Eye (tissue), 1 donor: ENCODE measurements around the gene SLC22A24.
A peak's percentile ranks its signal among the peaks of the same experiment; 100 is the strongest.
"Not testable (repeated sequence)": the region's sequence is repeated elsewhere in the genome, so short reads cannot be mapped to it uniquely, and the experiment has no call there.

ENCODE experiments used
- DNase-seq: peaks from one replicate; pipeline ENCODE4 v3.0.0-alpha.2; 2015

The SLC22A24 gene, protein sequence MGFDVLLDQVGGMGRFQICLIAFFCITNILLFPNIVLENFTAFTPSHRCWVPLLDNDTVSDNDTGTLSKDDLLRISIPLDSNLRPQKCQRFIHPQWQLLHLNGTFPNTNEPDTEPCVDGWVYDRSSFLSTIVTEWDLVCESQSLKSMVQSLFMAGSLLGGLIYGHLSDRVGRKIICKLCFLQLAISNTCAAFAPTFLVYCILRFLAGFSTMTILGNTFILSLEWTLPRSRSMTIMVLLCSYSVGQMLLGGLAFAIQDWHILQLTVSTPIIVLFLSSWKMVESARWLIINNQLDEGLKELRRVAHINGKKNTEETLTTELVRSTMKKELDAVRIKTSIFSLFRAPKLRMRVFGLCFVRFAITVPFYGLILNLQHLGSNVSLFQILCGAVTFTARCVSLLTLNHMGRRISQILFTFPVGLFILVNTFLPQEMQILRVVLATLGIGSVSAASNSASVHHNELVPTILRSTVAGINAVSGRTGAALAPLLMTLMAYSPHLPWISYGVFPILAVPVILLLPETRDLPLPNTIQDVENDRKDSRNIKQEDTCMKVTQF

DNA sequence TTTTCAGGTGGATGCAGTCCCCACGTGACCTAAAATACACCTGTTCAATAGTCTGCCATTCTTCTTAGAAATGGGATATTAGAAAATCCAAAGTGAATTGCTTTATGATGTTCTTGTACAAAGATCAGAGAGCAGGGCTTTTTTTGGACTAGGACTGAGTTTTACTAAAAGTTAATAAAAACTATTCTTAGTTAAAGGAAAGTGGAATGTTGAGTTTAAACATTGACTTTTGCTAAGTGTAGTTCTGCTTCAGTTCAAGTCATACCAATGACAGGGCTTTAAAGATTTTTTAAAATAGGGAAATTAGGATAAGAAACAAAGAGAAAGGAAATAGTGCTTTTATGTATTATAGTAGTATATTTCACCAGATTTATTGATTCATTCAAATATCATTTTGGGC is at the start of gene SLC22A24:
Gene SLC22A24 (minus strand): TSS at position 101 of the 400 bp plus-strand sequence. CDS start 442 bp downstream, outside the sequence.
- no peak for DNase-seq

DNA sequence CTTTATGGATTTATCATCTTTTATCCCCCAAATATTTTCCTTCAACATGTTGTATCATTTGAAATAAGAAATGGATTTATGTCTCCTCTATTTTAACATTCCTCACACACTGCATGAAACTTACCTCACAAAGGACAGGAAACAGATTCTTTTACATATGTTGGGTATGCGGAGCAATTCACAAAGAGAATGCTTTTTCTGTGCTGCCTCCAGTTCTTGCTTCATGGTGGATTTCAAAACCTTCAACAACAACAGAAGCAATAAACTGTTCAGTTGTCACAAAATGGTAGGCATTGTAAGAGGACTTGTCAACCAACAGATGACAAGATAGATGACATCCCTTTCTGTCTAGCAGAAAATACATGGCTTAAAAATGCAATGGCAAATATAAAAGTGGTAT is 36.5 kb upstream of the SLC22A24 start:
- DNase-seq = no peak

DNA sequence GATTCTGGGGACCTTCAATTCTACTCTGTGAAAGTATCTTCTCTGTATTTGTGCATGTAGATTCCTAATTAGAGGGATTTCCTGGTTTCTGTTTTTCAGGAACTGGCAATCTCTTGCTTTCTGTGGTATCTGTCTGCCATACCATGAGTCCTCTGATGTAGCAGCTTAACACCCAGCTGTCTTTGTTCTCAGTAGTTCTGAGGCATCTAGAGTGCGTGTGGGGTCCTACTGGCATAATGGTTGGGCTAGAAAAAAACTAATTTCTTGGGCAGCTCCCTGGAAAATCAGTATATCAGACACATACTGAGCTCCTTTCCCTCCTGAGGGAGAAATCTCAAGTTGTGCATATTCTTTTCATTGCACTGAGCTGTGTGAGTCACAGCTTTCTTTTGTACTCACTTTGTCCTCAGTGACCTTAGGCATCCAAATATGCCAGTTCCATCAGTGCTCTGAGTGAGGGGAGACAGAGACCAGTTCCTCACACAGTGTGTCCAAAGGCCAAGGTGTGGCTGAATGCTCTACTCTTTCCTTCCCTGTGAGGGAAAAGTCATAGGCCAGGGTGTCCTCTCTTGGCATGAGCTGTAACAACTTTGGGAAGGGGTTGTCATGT is 35.5 kb upstream of the SLC22A24 start:
- DNase-seq = no peak

DNA sequence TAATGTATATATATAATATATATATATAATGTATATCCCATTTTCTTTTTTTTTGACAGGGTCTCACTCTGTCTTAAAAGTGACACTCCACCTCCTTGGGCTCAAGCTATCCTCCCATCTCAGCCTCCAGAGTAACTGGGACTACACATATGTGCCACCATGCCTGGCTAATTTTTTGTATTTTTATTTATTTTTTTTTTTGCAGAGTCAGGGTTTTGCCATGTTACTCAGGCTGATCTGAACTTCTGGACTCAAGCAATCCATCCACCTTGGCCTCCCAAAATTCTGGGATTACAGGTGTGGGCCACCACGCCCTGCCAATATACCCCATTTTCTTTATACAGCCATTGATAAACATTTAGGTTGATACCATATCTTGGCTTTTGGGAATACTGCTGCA is 33.9 kb upstream of the SLC22A24 start:
- no peak for DNase-seq

DNA sequence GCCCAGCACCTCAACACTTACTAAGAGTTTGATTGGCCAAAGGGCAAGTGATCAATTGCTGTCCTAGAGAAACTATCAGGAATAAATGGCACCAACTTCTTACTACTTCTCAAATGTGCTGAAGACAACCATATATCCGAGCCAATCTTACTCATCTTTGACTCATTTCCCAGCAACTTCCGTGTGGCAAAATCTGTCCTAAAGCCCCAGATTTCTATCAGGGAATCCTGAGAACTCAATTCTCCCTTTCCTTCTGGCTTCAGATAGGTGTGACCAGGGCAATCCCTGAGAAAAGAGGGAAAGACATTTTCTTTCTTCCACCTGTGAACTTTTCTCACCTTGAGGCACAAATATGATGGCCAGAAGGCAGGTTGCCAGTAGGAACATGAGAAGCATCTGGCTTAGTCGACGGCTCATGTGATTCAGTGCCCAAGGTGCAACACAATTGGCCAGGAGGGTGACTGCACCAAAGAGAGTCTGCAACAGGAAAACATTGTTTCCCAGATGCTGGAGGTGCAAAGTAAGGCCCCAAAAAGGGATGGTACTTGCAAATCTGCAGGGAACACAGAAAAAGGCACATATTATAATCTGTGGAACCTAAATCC is 21.8 kb upstream of the SLC22A24 start:
- no peak for DNase-seq

DNA sequence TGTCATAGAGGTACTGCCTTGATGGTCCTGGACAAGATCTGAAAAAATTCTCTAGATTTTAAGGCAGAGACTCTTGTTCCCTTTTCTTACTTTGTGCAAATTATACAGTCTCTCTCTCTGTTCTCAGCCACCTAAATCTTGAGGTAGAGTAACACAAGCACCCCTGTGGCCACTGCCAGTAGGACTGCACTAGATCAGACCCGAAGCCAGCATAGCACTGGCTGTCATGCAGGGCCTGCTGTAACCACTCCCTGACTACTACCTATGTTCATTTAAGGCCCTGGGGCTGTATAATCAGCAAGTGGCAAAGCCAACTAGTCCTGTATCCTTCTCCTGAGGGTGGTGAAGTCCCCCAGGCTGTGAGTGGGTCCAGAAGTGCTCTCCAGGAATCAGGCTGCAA is 11.8 kb upstream of the SLC22A24 start:
- DNase-seq = no peak

DNA sequence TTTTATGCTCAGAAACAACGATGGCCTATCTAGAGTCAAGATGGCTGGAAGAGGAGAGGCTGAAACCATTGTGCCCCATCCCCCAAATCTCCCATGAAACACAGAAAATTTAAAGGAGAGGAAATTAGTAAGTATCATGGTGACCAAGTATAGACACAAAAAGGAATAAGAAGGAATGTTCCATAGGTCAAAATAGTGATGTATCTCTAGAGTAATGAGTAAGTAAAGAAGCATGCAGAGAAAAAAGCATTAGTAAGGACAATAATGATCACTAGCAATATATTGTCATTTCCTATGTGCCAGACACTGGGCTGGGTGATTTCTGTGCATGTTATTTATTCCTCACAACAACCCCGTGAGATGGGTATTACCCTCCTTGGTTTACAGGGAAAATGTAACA is 2.6 kb upstream of the SLC22A24 start:
- DNase-seq = no peak

DNA sequence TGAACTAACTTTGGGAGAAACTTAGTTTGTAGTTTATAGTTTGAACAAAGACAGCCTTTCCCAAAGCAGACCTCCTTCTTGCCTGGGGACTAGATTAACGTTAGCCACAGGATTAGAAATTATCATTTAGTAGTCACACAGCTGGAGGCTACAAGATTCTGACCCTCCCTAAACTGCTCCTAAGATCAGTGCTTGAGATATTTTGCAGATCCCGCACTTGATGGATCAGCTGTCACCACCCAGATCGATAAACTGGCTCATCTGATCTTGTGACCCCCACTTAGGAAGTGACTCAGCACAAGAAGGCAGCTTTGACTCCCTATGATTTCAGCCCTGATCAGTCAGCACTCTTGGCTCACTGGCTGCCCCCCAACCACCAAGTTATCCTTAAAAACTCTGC is 1.6 kb downstream of the SLC22A24 start:
- no peak for DNase-seq

DNA sequence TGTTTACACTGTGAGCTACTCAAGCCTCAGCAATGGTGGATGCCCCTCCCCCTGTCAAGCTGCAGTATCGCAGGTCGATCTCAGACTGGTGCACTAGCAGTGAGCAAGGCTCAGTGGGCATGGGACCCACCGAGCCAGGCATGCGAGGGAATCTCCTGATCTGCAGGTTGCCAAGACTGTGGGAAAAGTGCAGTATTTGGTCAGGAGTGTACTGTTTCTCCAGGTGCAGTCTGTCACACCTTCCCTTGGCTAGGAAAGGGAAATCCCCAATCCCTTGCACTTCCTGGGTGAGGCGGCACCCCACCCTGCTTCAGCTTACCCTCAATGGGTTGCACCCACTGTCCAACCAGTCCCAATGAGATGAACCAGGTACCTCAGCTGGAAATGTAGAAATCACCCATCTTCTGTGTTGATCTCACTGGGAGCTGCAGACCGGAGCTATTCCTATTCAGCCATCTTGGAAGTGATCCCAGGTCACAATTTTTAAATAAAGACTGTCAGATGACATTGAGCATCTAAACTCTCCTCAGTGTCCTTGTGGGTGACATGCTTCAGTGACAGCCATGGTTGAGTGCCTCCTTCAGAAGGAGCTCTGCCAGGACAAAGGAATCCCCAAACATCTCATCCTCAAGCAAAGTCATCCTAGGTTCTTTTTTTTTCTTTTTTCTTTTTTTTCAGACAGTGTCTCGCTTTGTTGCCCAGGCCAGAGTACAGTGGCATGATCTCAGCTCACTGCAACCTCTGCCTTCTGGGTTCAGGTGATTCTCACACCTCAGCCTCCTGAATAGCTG is 10.8 kb downstream of the SLC22A24 start:
- DNase-seq = no peak

DNA sequence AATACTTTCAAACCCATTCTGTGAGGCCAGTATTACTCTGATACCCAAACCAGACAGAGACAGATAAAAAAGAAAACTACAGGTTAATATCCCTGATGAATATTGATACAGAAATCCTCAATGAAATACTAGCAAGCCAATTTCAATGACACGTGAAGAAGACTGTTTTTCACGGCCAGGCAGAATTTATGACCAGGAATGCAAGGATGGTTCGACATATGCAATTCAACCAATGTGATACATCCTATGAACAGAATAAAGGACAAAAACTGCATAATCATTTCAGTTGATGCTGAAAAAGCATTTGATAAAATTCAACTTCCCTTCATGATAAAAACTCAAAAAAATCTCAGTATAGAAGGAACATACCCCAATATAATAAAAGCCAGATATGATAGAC is 44.5 kb downstream of the SLC22A24 start:
- DNase-seq = peak; percentile 3

DNA sequence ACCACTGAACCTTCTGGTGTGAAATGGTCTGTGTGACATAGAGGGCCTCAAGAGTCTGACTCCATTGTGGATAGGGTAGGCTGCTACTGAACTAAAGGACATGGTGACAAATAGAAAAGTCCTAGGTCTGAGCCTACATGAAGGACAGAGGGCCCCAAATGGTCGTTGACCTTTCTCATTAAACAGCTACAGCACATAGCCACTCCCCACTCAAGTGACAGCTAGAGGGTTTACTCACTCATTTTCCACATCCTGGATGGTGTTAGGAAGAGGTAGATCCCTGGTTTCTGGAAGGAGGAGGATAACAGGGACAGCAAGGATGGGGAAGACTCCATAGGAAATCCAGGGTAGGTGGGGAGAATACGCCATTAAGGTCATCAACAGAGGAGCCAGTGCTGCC is 63.3 kb downstream of the SLC22A24 start:
- no peak for DNase-seq

DNA sequence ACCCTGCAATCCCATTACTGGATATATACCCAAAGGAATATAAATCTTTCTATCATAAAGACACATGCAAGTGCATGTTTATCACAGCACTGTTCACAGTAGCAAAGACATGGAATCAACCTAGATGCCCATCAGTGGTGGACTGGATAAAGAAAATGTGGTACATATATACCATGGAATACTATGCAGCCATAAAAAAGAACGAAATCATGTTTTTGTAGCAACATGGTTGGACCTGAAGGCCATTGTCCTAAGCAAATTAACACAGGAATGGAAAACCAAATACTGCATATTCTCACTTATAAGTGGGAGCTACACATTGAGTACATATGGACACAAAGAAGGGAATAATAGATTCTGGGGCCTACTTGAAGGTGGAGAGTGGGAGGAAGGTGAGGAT is 97.8 kb downstream of the SLC22A24 start:
- not testable (repeated sequence) for DNase-seq

DNA sequence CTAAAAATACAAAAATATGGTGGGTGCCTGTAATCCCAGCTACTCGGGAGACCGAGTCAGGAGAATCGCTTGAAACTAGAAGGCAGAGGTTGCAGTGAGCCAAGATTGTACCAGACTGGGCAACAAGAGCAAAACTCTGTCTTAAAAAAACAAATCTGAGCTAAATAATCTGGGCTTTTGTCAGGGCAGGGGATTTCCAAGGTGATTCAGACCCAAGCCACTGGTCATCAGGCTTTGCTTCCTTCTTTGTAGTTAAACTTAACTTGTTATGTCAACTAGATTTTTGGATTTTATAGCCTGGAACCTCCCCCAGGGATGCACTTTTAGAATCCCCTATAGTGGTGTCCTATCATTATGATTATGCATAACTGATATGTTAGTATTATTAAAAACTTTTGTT is 101.4 kb downstream of the SLC22A24 start:
- no peak for DNase-seq

DNA sequence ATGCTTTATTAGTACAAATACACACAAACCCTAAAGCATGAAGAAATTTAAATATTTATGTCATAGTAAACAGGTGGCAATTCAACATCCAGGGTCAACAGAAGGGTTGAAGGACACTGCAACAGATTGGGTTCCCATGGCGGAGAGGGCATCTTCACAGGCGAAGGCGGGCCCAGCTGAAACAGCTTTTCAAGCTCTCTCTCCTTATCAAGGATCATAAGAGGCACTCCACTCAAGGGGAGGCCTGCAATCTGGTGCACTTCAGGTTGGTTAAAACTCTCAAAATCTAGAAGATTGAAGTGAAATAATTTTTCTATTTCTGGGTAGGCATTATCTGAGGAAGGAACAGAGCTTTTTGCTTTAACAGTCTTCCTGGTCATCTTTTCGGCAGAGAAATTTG is 111.6 kb downstream of the SLC22A24 start:
- DNase-seq = no peak
